ENCODE data around the gene ADISSP. TPM values are rescaled to one million over a fixed set of nuclear protein-coding genes. Genes with fewer than 3 reads are reported as not detected.

The ADISSP gene
- total RNA-seq, 2 donors from 2014 or later = 11.2 to 26.7 TPM

GRCh38 chr20:3801846-3802245 lies 34.3 kb upstream of the ADISSP start:
- Histone ChIP-seq H3K36me3 (replicated peaks in 1 of 2; ENCODE audit: insufficient read depth in 1 of 2, low read depth in 2 of 2) (no peaks in the 10 kb centered on the region), H3K27me3 (no peaks in the 10 kb centered on the region), H3K9me3 (no peaks in the 10 kb centered on the region), H3K27ac (no peak overlapping the region), H3K4me3 (no peak overlapping the region), H3K4me1 (peaks cover 26% of the 10 kb centered on the region)
- intact Hi-C loops (cut with DNase I) = no loop called here
- WGBS, 2 donors = 97 to 99% methylated on average over 12 to 13 of the region's 13 CpGs
- ATAC-seq = no peak
- no peak for TF ChIP-seq POLR2A (IDR thresholded peaks at IDR 0.05)
- no peak for TF ChIP-seq CTCF (IDR thresholded peaks at IDR 0.05)
- no peak for DNase-seq

GRCh38 chr20:3801299-3801698 lies 33.7 kb upstream of the ADISSP start:
- intact Hi-C loops (cut with DNase I) = no loop called here
- DNase-seq (no peak), ATAC-seq (no peak)
- Histone ChIP-seq H3K27ac (no peak overlapping the region), H3K9me3 (no peaks in the 10 kb centered on the region), H3K4me1 (peaks cover 26% of the 10 kb centered on the region), H3K27me3 (no peaks in the 10 kb centered on the region), H3K4me3 (no peak overlapping the region), H3K36me3 (replicated peaks in 1 of 2; ENCODE audit: insufficient read depth in 1 of 2, low read depth in 2 of 2) (no peaks in the 10 kb centered on the region)
- 83 to 89% methylated on average over 4 of the region's 4 CpGs for WGBS, 2 donors
- no peak for TF ChIP-seq CTCF (IDR thresholded peaks at IDR 0.05)
- no peak for TF ChIP-seq POLR2A (IDR thresholded peaks at IDR 0.05)

- TF ChIP-seq POLR2A (IDR thresholded peaks at IDR 0.05) (no peak), CTCF (IDR thresholded peaks at IDR 0.05) (no peak)
- H3K4me1 ChIP-seq = peaks cover 23% of the 10 kb centered on the region
- WGBS, 2 donors = 93 to 94% methylated on average over 6 to 7 of the region's 8 CpGs
- DNase-seq (no peak), ATAC-seq (no peak)
- no peaks in the 10 kb centered on the region for H3K36me3 ChIP-seq (replicated peaks in 1 of 2; ENCODE audit: insufficient read depth in 1 of 2, low read depth in 2 of 2)
- intact Hi-C loops (cut with DNase I) = no loop called here
- no peaks in the 10 kb centered on the region for H3K9me3 ChIP-seq
- no peak overlapping the region for H3K27ac ChIP-seq
- H3K27me3 ChIP-seq = no peaks in the 10 kb centered on the region
- H3K4me3 ChIP-seq = no peak overlapping the region
These were observed 33.3 kb upstream of the ADISSP start for GRCh38 chr20:3800878-3801260.

- TF ChIP-seq POLR2A (IDR thresholded peaks at IDR 0.05) (no peak), CTCF (IDR thresholded peaks at IDR 0.05) (no peak)
- Histone ChIP-seq H3K27ac (no peak overlapping the region), H3K4me3 (no peak overlapping the region), H3K9me3 (no peaks in the 10 kb centered on the region), H3K4me1 (peaks cover 23% of the 10 kb centered on the region), H3K27me3 (no peaks in the 10 kb centered on the region), H3K36me3 (replicated peaks in 1 of 2; ENCODE audit: insufficient read depth in 1 of 2, low read depth in 2 of 2) (no peaks in the 10 kb centered on the region)
- no peak for DNase-seq
- 87 to 88% methylated on average over 16 to 17 of the region's 18 CpGs for WGBS, 2 donors
- intact Hi-C loops (cut with DNase I) = no loop called here
- ATAC-seq = no peak
These were observed 32.8 kb upstream of the ADISSP start for GRCh38 chr20:3800256-3800877.

- H3K27ac ChIP-seq = no peak overlapping the region
- DNase-seq (no peak), ATAC-seq (no peak)
- TF ChIP-seq CTCF (IDR thresholded peaks at IDR 0.05) = no peak
- TF ChIP-seq POLR2A (IDR thresholded peaks at IDR 0.05) = no peak
- H3K9me3 ChIP-seq = no peaks in the 10 kb centered on the region
- peaks cover 28% of the 10 kb centered on the region for H3K4me1 ChIP-seq
- H3K36me3 ChIP-seq (replicated peaks in 1 of 2; ENCODE audit: insufficient read depth in 1 of 2, low read depth in 2 of 2) = no peaks in the 10 kb centered on the region
- 93 to 96% methylated on average over 2 to 3 of the region's 3 CpGs for WGBS, 2 donors
- intact Hi-C loops (cut with DNase I) = no loop called here
- H3K4me3 ChIP-seq = no peak overlapping the region
- no peaks in the 10 kb centered on the region for H3K27me3 ChIP-seq
These were observed 31.3 kb upstream of the ADISSP start for GRCh38 chr20:3798908-3799248.

Measured in body of pancreas (tissue), 4 donors.